ENCODE results near the gene S100A14. TPM values are rescaled to one million over a fixed set of nuclear protein-coding genes. Genes with fewer than 3 reads are reported as not detected.

Gene S100A14
- polyA plus RNA-seq, 2 of the 4 experiments (the other 2 are of a cell fraction): 0.21 TPM

DNA sequence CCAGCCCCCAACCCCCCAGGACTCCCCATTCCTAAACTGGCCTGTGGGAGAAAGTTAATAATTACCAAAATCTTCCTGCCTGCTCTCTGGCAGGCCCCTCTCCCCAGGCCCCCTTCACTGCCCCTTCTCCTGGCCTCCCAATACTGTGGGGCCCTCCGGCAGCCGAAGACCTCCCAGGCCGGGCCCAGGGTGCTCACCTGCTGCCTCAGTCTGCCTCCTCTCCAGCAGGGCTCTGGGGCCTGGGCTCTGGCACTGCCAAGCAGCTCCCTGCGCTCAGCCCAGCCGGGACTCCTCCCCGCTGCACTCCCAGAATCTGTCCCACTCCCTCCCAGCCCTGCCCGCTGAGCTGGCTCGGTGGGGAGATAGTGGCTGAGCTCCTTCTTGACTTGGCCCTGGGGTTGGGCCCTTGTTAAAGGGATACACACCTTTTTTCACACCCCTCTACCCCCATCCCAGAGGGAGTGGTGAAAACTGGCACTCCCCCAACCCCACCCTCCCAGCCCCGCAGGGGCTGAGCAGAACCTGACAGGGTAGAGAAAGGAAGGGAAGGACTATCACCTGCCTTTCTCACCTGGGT lies 3.3 kb downstream of the S100A14 start, which contains the start of gene S100A16:
Gene S100A16 (minus strand): TSS at position 383 of the 577 bp plus-strand sequence. CDS start 4,986 bp downstream, outside the sequence.
- 0% methylated on average over 4 of the region's 9 CpGs for WGBS (ENCODE audit: missing lambda C conversion rate)
- Histone ChIP-seq H3K4me2 (peak within 1 kb of the TSS; percentile 96), H3K4me1 (peaks cover 60% of the 10 kb centered on the region), H3K4me3 (peak within 1 kb of the TSS; percentile 68), H3K27ac (peak within 1 kb of the TSS; percentile 91 to 96), H3K9me3 (no peaks in the 10 kb centered on the region)
- DNase-seq (ENCODE audit: low read depth in 1 of 2, low spot score in 1 of 2): peak; percentile 77 to 92
- TF ChIP-seq PHF8 (IDR thresholded peaks at IDR 0.05; ENCODE audit: borderline replicate concordance, low read depth): peak; percentile 64; the same call in 1 of the 2 replicates
- TF ChIP-seq, protein P1, sequence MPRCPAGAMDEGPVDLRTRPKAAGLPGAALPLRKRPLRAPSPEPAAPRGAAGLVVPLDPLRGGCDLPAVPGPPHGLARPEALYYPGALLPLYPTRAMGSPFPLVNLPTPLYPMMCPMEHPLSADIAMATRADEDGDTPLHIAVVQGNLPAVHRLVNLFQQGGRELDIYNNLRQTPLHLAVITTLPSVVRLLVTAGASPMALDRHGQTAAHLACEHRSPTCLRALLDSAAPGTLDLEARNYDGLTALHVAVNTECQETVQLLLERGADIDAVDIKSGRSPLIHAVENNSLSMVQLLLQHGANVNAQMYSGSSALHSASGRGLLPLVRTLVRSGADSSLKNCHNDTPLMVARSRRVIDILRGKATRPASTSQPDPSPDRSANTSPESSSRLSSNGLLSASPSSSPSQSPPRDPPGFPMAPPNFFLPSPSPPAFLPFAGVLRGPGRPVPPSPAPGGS (IDR thresholded peaks at IDR 0.05): 0 out of 3 replicates have a peak, but pooled peaks have one; percentile 48
- TF ChIP-seq, protein P2, sequence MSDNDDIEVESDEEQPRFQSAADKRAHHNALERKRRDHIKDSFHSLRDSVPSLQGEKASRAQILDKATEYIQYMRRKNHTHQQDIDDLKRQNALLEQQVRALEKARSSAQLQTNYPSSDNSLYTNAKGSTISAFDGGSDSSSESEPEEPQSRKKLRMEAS (IDR thresholded peaks at IDR 0.05): peak; percentile 32; the same call in 1 of the 2 replicates
- TF ChIP-seq MYC (IDR thresholded peaks at IDR 0.05; ENCODE audit: borderline replicate concordance, low read length): no peak
- TF ChIP-seq HDAC2 (IDR thresholded peaks at IDR 0.05): no peak
- TF ChIP-seq POLR2A (IDR thresholded peaks at IDR 0.05; ENCODE audit: low read length): peak; percentile 70
- TF ChIP-seq MAFK (IDR thresholded peaks at IDR 0.05; ENCODE audit: partially characterized antibody): no peak
- no peak for TF ChIP-seq ZSCAN20 (CRISPR knock-in tag; IDR thresholded peaks at IDR 0.05)
- no peak for TF ChIP-seq FOSL2 (IDR thresholded peaks at IDR 0.05)
- no peak for TF ChIP-seq FOSL2 (CRISPR knock-in tag; IDR thresholded peaks at IDR 0.05)
- TF ChIP-seq, protein P3, sequence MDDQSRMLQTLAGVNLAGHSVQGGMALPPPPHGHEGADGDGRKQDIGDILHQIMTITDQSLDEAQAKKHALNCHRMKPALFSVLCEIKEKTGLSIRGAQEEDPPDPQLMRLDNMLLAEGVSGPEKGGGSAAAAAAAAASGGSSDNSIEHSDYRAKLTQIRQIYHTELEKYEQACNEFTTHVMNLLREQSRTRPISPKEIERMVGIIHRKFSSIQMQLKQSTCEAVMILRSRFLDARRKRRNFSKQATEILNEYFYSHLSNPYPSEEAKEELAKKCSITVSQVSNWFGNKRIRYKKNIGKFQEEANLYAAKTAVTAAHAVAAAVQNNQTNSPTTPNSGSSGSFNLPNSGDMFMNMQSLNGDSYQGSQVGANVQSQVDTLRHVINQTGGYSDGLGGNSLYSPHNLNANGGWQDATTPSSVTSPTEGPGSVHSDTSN (IDR thresholded peaks at IDR 0.05): no peak
- no peak for TF ChIP-seq EHMT2 (IDR thresholded peaks at IDR 0.05; ENCODE audit: low read depth)
- TF ChIP-seq JUN (IDR thresholded peaks at IDR 0.05): peak in 1 of 2 experiments; percentile 48; a peak in 2 of 5 replicates
- no peak for TF ChIP-seq NR3C1 (IDR thresholded peaks at IDR 0.05)
- ChIA-PET POLR2A (interaction anchor here (0.6 to 4.7 kb wide), 8 partner anchors 12 to 377 kb away, joined by 3 to 49 read pairs (median 4); partner anchors contain the start of genes CHTOP, S100A13 and S100A6), CTCF (interaction anchor here (0.8 to 8.5 kb wide), 12 partner anchors 9 to 260 kb away, joined by 3 to 118 read pairs (median 6); partner anchors contain the start of genes CHTOP, S100A1 and S100A13)
- FAIRE-seq: no peak
- peak; percentile 65 to 82 for ATAC-seq

DNA sequence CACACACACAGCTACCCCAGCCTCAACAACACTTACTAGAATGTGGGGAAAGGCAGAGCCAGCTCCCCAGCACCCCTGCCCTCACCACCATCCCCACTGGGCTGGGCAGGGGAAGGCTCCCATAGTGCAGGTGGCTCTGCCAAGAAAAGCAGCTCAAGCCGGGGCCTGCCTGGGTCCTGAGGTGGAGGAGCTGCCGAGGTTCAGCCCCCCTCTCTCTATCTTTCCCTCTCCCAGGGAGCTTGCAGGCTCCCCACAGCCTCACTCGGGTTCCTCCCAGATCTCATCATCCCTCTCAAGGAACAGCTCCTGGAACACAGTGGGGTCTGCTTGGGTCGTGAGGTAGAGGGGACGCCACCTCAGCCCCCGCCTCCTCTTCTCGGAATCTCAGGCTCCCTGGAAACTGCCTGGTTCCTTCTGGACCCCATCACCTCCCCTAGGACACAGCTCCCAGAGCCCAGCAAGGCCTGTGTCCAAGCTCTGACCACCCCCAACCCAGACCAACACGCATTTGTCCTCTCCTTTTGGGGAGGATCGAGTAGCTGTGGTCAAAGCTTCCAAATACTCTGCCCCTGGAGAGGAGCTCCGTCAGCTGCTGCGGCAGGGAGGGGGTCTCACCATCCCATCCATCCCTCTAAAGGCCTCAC lies 3.9 kb downstream of the S100A14 start:
- FAIRE-seq (no peak), ATAC-seq (peak in 1 of 2 experiments; percentile 4; a peak in 3 of 6 replicates), DNase-seq (ENCODE audit: low read depth in 1 of 2, low spot score in 1 of 2) (no peak)
- peak overlapping the region; percentile 91 to 96 for H3K27ac ChIP-seq
- CTCF ChIA-PET: interaction anchor here (0.8 to 8.5 kb wide), 13 partner anchors 9 to 260 kb away, joined by 3 to 118 read pairs (median 6); partner anchors contain the start of genes CHTOP, S100A1 and S100A13
- POLR2A ChIA-PET: interaction anchor here (0.6 to 4.7 kb wide), 9 partner anchors 12 to 378 kb away, joined by 3 to 49 read pairs (median 4); partner anchors contain the start of genes CHTOP, S100A13 and S100A6
- peak overlapping the region; percentile 68 for H3K4me3 ChIP-seq
- peak overlapping the region; percentile 96 for H3K4me2 ChIP-seq
- TF ChIP-seq CBX8 (IDR thresholded peaks at IDR 0.05) (no peak), FOSL2 (IDR thresholded peaks at IDR 0.05) (no peak), FOSL2 (CRISPR knock-in tag; IDR thresholded peaks at IDR 0.05) (no peak), HDAC2 (IDR thresholded peaks at IDR 0.05) (no peak), POLR2A (IDR thresholded peaks at IDR 0.05; ENCODE audit: low read length) (no peak), BHLHE40 (IDR thresholded peaks at IDR 0.05; ENCODE audit: low read depth, low read length) (no peak), ZFP36 (IDR thresholded peaks at IDR 0.05; ENCODE audit: borderline replicate concordance, partially characterized antibody) (no peak), FOXS1 (CRISPR knock-in tag; IDR thresholded peaks at IDR 0.05) (no peak), MAFK (IDR thresholded peaks at IDR 0.05; ENCODE audit: partially characterized antibody) (no peak)
- peaks cover 60% of the 10 kb centered on the region for H3K4me1 ChIP-seq
- WGBS (ENCODE audit: missing lambda C conversion rate): 3% methylated on average over 10 of the region's 11 CpGs
- no peaks in the 10 kb centered on the region for H3K9me3 ChIP-seq

DNA sequence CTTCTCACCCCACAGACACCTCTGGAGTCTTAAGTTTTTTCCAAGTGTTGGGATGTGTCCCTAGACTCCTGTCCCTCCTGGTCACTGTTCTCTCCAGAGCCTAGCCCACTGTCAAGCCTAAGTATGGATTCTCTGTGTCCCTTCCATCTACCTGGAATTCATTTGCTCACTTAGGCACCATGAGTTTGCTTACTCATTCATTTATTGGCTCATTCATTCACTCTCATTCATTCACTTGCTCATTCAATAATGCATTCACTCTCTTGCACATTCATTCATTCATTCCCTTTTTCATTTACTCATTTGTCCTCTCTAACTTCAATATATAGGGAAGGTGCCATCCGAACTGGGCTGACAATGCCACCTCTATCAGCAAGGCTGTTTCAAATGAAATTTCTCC lies 4.8 kb downstream of the S100A14 start:
- WGBS (ENCODE audit: missing lambda C conversion rate): 36% methylated on average over 1 of the region's 1 CpG
- peak overlapping the region; percentile 96 for H3K4me2 ChIP-seq

More for the DNA sequence above, 4.8 kb downstream of the S100A14 start:
- H3K9me3 ChIP-seq: no peaks in the 10 kb centered on the region
- H3K4me3 ChIP-seq: peak overlapping the region; percentile 68
- ChIA-PET CTCF (interaction anchor here (1.3 to 8.5 kb wide), 5 partner anchors 11 to 101 kb away, joined by 5 to 118 read pairs (median 11); partner anchors contain the start of genes S100A1 and S100A13), POLR2A (interaction anchor here (0.7 to 4.7 kb wide), 4 partner anchors 16 to 66 kb away, joined by 3 to 49 read pairs (median 22); partner anchors contain the start of genes CHTOP and S100A13)
- no peak for DNase-seq (ENCODE audit: low read depth in 1 of 2, low spot score in 1 of 2)
- peaks cover 54% of the 10 kb centered on the region for H3K4me1 ChIP-seq
- peak; percentile 57 for TF ChIP-seq MAFK (IDR thresholded peaks at IDR 0.05; ENCODE audit: partially characterized antibody)
- no peak for TF ChIP-seq CHD2 (IDR thresholded peaks at IDR 0.05; ENCODE audit: low read length, partially characterized antibody)
- no peak for ATAC-seq
- H3K27ac ChIP-seq: peak overlapping the region; percentile 91 to 96
- no peak for FAIRE-seq

Data from A549 (cell line).